IMR-90 (cell line): ENCODE measurements around the gene SPTSSA. TPM values are rescaled to one million over a fixed set of nuclear protein-coding genes. Genes with fewer than 3 reads are reported as not detected.

Experiments used
- ATAC-seq: fragments of 200-7000 bp; cut with Tn5 transposase; 2 replicates; pipeline ENCODE4 v1.9.1; 2020; ENCODE audit warnings: low read depth, mild to moderate bottlenecking, moderate library complexity
- BruUV-seq: library from RNA; stranded (reverse); fragments of 400-500 nt; replicated peaks from 2 replicates; lab custom pipeline; 2021; lab: Mats Ljungman, UMichigan
- CTCF ChIA-PET: fragments of 300-600 bp; formaldehyde crosslinking; extraction: SDS; loops from one replicate; lab custom pipeline; 2021; ENCODE audit warnings: antibody characterized with exemption; lab: Yijun Ruan, JAX
- POLR2A ChIA-PET: fragments of 300-600 bp; sonication (Branson Sonifier 250); formaldehyde crosslinking; loops from one replicate; lab custom pipeline; 2022; ENCODE audit warnings: antibody characterized with exemption; ENCODE audit not compliant: unreplicated experiment; lab: Charles Lee
- DNase-seq: peaks from one replicate; pipeline ENCODE4 v3.0.0; 2013
- H2AFZ ChIP-seq: replicated peaks from 2 replicates; pipeline ENCODE3; 2013; ENCODE audit warnings: low read length, mild to moderate bottlenecking; ENCODE audit not compliant: poor library complexity
- H2AK5ac ChIP-seq: 2 replicates; pipeline ENCODE4 v1.6.1; 2013; ENCODE audit warnings: low read depth, low read length, inconsistent platforms
- H2AK9ac ChIP-seq: replicated peaks from 2 replicates; pipeline ENCODE3; 2013; ENCODE audit warnings: mild to moderate bottlenecking, low read depth, low read length, moderate library complexity; ENCODE audit not compliant: poor library complexity
- H2BK120ac ChIP-seq: 2 replicates; pipeline ENCODE4 v1.6.1; 2013; ENCODE audit warnings: low read depth, low read length, inconsistent platforms
- H2BK15ac ChIP-seq: 3 replicates; pipeline ENCODE4 v1.6.1; 2013; ENCODE audit warnings: low read depth, low read length, inconsistent platforms
- H2BK20ac ChIP-seq: 2 replicates; pipeline ENCODE4 v1.6.1; 2013; ENCODE audit warnings: low read depth, mild to moderate bottlenecking, inconsistent platforms, low read length, moderate library complexity
- H2BK5ac ChIP-seq: 2 replicates; pipeline ENCODE4 v1.6.1; 2013; ENCODE audit warnings: mild to moderate bottlenecking, low read depth, low read length, inconsistent platforms; ENCODE audit not compliant: poor library complexity, severe bottlenecking
- H3K14ac ChIP-seq: replicated peaks from 2 replicates; pipeline ENCODE4 v1.6.1; 2013; ENCODE audit warnings: low read depth, low read length, inconsistent platforms
- H3K18ac ChIP-seq: 2 replicates; pipeline ENCODE4 v1.6.1; 2013; ENCODE audit warnings: low read depth, low read length, control low read depth
- H3K23ac ChIP-seq: 2 replicates; pipeline ENCODE4 v1.6.1; 2013; ENCODE audit warnings: low read depth, low read length, inconsistent platforms
- H3K27ac ChIP-seq: 2 replicates; pipeline ENCODE4 v1.5.1; 2013; ENCODE audit warnings: mild to moderate bottlenecking, control low read depth, low read length; ENCODE audit not compliant: insufficient read depth
- H3K27me3 ChIP-seq: 2 replicates; pipeline ENCODE4 v1.6.1; 2013; ENCODE audit warnings: low read length; ENCODE audit not compliant: control insufficient read depth, insufficient read depth
- H3K36me3 ChIP-seq: 2 replicates; pipeline ENCODE4 v1.6.1; 2013; ENCODE audit warnings: low read length, mixed read lengths; ENCODE audit not compliant: control insufficient read depth, insufficient read depth
- H3K4ac ChIP-seq: 2 replicates; pipeline ENCODE4 v1.6.1; 2013; ENCODE audit warnings: low read depth, low read length, inconsistent platforms
- H3K4me1 ChIP-seq: 2 replicates; pipeline ENCODE4 v1.6.1; 2013; ENCODE audit warnings: low read length, mixed read lengths; ENCODE audit not compliant: control insufficient read depth, insufficient read depth
- H3K4me2 ChIP-seq: 2 replicates; pipeline ENCODE4 v1.6.1; 2013; ENCODE audit warnings: low read depth, mild to moderate bottlenecking, control low read depth, low read length, moderate library complexity
- H3K4me3 ChIP-seq: 2 replicates; pipeline ENCODE4 v1.5.1; 2013; ENCODE audit warnings: low read depth, mild to moderate bottlenecking, control low read depth, low read length, moderate library complexity; ENCODE audit not compliant: insufficient read depth
- H3K56ac ChIP-seq: 2 replicates; pipeline ENCODE4 v1.6.1; 2013; ENCODE audit warnings: low read length, inconsistent platforms; ENCODE audit not compliant: insufficient read depth; ENCODE audit errors: extremely low read depth
- H3K79me1 ChIP-seq, 2 experiments: 2 replicates each; pipeline ENCODE4 v1.6.1; 2013; ENCODE audit warnings: low read length in 2 of 2, inconsistent platforms in 1 of 2, low read depth in 1 of 2
- H3K9ac ChIP-seq: 2 replicates; pipeline ENCODE4 v1.6.1; 2013; ENCODE audit warnings: low read depth, low read length, control low read depth
- H3K9me1 ChIP-seq: 2 replicates; pipeline ENCODE4 v1.6.1; 2013; ENCODE audit warnings: low read length, inconsistent platforms; ENCODE audit not compliant: insufficient read depth
- H3K9me3 ChIP-seq: 2 replicates; pipeline ENCODE4 v1.6.1; 2013; ENCODE audit warnings: low read length; ENCODE audit not compliant: control insufficient read depth, insufficient read depth
- H4K20me1 ChIP-seq: 2 replicates; pipeline ENCODE4 v1.6.1; 2013; ENCODE audit warnings: low read length, inconsistent platforms; ENCODE audit not compliant: insufficient read depth
- H4K5ac ChIP-seq: 2 replicates; pipeline ENCODE4 v1.6.1; 2013; ENCODE audit warnings: mild to moderate bottlenecking, low read depth, low read length, control low read depth
- H4K8ac ChIP-seq, 2 experiments: 2 replicates each; pipeline ENCODE4 v1.6.1; 2013; ENCODE audit warnings: low read depth in 2 of 2, low read length in 2 of 2, control low read depth in 1 of 2, inconsistent platforms in 1 of 2
- H4K91ac ChIP-seq: 2 replicates; pipeline ENCODE4 v1.6.1; 2013; ENCODE audit warnings: low read depth, low read length, inconsistent platforms; ENCODE audit not compliant: insufficient read depth
- BHLHE40 ChIP-seq: fragments of 150-350 bp; IDR thresholded peaks from 2 replicates; pipeline ENCODE4 v1.6.1; 2016; ENCODE audit warnings: mild to moderate bottlenecking, low read depth, low read length
- CEBPB ChIP-seq: IDR thresholded peaks from 2 replicates; pipeline ENCODE4 v1.6.1; 2012; ENCODE audit warnings: low read depth, low read length, improper control_type of control experiment
- CHD1 ChIP-seq: IDR thresholded peaks from 2 replicates; pipeline ENCODE4 v1.6.1; 2012; ENCODE audit warnings: low read depth, low read length, improper control_type of control experiment
- FOS ChIP-seq: fragments of 150-350 bp; IDR thresholded peaks from 2 replicates; pipeline ENCODE4 v1.6.1; 2016; ENCODE audit warnings: low read depth, low read length
- MAFK ChIP-seq: IDR thresholded peaks from 2 replicates; pipeline ENCODE4 v1.6.1; 2012; ENCODE audit warnings: low read depth, low read length, improper control_type of control experiment
- MAZ ChIP-seq: IDR thresholded peaks from 2 replicates; pipeline ENCODE4 v1.6.1; 2012; ENCODE audit warnings: low read depth, mild to moderate bottlenecking, low read length, improper control_type of control experiment, moderate library complexity, borderline replicate concordance
- MXI1 ChIP-seq: IDR thresholded peaks from 2 replicates; pipeline ENCODE4 v1.6.1; 2012; ENCODE audit warnings: low read depth, mild to moderate bottlenecking, low read length, moderate library complexity, borderline replicate concordance
- NFE2L2 ChIP-seq: fragments of 150-350 bp; IDR thresholded peaks from 2 replicates; pipeline ENCODE4 v1.6.1; 2016; ENCODE audit warnings: low read depth, mild to moderate bottlenecking, low read length
- POLR2A ChIP-seq: IDR thresholded peaks from 2 replicates; pipeline ENCODE4 v1.6.1; 2012; ENCODE audit warnings: mild to moderate bottlenecking, low read depth, low read length
- RAD21 ChIP-seq: IDR thresholded peaks from 2 replicates; pipeline ENCODE4 v1.6.1; 2012; ENCODE audit warnings: low read length, improper control_type of control experiment
- RCOR1 ChIP-seq: IDR thresholded peaks from 2 replicates; pipeline ENCODE4 v1.6.1; 2012; ENCODE audit warnings: mild to moderate bottlenecking, low read length, improper control_type of control experiment; ENCODE audit not compliant: insufficient replicate concordance
- RFX5 ChIP-seq: IDR thresholded peaks from 2 replicates; pipeline ENCODE4 v1.8.0; 2012; ENCODE audit warnings: low read depth, mild to moderate bottlenecking, low read length, moderate library complexity
- SMC3 ChIP-seq: fragments of 150-350 bp; IDR thresholded peaks from 2 replicates; pipeline ENCODE4 v1.6.1; 2016; ENCODE audit warnings: low read depth, mild to moderate bottlenecking, antibody characterized with exemption, low read length, moderate library complexity
- WGBS, 2 experiments: methylation state at CpG; one replicate each; pipeline versions ENCODE4 v1.1.5 to v1.1.7; 2013; ENCODE audit warnings: missing lambda C conversion rate in 2 of 2; ENCODE audit not compliant: insufficient read length in 1 of 2; ENCODE audit errors: extremely low coverage in 2 of 2; 5-methylcytosine and 5-hydroxymethylcytosine counted together
- dilution Hi-C: fragments of 300-500 bp; cut with HindIII; formaldehyde crosslinking; loops from one replicate; pipeline ENCODE4 v1.14.3; 2018; ENCODE audit warnings: low sequenced_read_pairs; ENCODE audit not compliant: unreplicated experiment
- in situ Hi-C: fragments of 300-500 bp; cut with MboI; formaldehyde crosslinking; loops from 3 replicates; pipeline ENCODE4 v1.14.3; 2019; ENCODE audit warnings: low sequenced_read_pairs, inconsistent platforms, mixed read lengths
- intact Hi-C: fragments of 100-400 bp; cut with micrococcal nuclease; formaldehyde crosslinking; loops from 2 replicates; pipeline ENCODE4 v1.10.0; 2022
- polyA plus RNA-seq, 3 experiments: library from polyadenylated mRNA; depleted of rRNA; stranded (reverse); fragments of >200 nt; gene quantifications; 2 replicates each; pipeline ENCODE4 v1.2.3, GENCODE V29; 2012; ENCODE audit warnings: low replicate concordance in 1 of 3
- total RNA-seq: library from RNA; depleted of rRNA; stranded (reverse); fragments of >200 nt; gene quantifications from 2 replicates; pipeline ENCODE4 v1.2.3, GENCODE V29; 2012
- TF ChIP-seq, protein P1 (sequence below): fragments of 150-350 bp; IDR thresholded peaks from 2 replicates; pipeline ENCODE4 v1.6.1; 2017; ENCODE audit warnings: mild to moderate bottlenecking, antibody characterized with exemption, low read length, low read depth
- TF ChIP-seq, protein P2 (sequence below): fragments of 150-350 bp; IDR thresholded peaks from 2 replicates; pipeline ENCODE4 v1.6.1; 2016; ENCODE audit warnings: low read depth, mild to moderate bottlenecking, low read length, moderate library complexity, borderline replicate concordance
- TF ChIP-seq, protein P3 (sequence below): conservative IDR thresholded peaks from 2 replicates; pipeline ENCODE4 v1.5.1; 2012; ENCODE audit warnings: mild to moderate bottlenecking, low read depth, low read length, improper control_type of control experiment

The SPTSSA gene
- total and polyA plus RNA-seq, 2 of the 4 experiments (the other 2 are of a cell fraction): 10.8 to 26.2 TPM

DNA sequence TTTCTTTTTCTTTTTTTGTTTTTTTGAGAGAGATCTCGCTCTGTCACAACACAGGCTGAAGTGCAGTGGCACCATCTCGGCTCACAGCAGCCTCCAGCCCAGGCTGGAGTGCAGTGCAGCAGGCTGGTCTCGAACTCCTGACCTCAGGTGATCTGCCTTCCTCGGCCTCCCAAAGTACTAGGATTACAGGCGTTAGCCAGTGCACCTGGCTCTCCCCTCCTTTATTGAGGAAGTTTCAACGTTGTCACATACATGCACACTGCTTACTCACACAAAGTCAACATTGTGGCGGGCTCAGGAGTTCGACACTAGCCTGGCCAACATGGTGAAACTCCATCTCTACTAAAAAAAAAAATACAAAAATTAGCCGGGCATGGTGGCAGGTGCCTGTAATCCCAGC is 45.4 kb upstream of the SPTSSA start:
- in situ Hi-C loops: no loop called here
- Histone ChIP-seq H2AK5ac (no peak overlapping the region), H3K4me1 (peaks cover 5% of the 10 kb centered on the region), H3K4me2 (no peak overlapping the region), H3K79me1 (no peaks in the 10 kb centered on the region), H2BK20ac (no peak overlapping the region), H4K20me1 (no peaks in the 10 kb centered on the region), H4K5ac (no peak overlapping the region), H3K27me3 (no peaks in the 10 kb centered on the region), H3K4ac (no peak overlapping the region), H4K91ac (no peak overlapping the region), H2AFZ (no peak overlapping the region), H2AK9ac (no peak overlapping the region), H3K4me3 (no peak overlapping the region), H3K14ac (no peak overlapping the region), H3K36me3 (no peaks in the 10 kb centered on the region), H3K9me3 (no peaks in the 10 kb centered on the region), H3K23ac (no peak overlapping the region), H4K8ac (no peak overlapping the region), H3K27ac (no peak overlapping the region), H3K56ac (no peak overlapping the region), H3K9me1 (no peaks in the 10 kb centered on the region), H2BK15ac (no peak overlapping the region), H3K18ac (no peak overlapping the region), H2BK120ac (no peak overlapping the region), H3K9ac (no peak overlapping the region), H2BK5ac (no peak overlapping the region)
- DNase-seq: no peak
- 89% methylated on average over 3 of the region's 9 CpGs; no CpG with 5 or more reads in 1 of the 2 experiments for WGBS, 2 experiments
- ChIA-PET POLR2A (no interaction called here), CTCF (no interaction called here)
- dilution Hi-C loops: no loop called here
- intact Hi-C loops: no loop called here
- BruUV-seq: no TSS peak
- TF ChIP-seq NFE2L2: no peak
- TF ChIP-seq CHD1: no peak
- TF ChIP-seq RAD21: no peak
- TF ChIP-seq SMC3: no peak
- TF ChIP-seq, protein P1, sequence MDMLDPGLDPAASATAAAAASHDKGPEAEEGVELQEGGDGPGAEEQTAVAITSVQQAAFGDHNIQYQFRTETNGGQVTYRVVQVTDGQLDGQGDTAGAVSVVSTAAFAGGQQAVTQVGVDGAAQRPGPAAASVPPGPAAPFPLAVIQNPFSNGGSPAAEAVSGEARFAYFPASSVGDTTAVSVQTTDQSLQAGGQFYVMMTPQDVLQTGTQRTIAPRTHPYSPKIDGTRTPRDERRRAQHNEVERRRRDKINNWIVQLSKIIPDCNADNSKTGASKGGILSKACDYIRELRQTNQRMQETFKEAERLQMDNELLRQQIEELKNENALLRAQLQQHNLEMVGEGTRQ: no peak
- TF ChIP-seq MAFK: no peak
- TF ChIP-seq POLR2A: no peak
- TF ChIP-seq FOS: no peak
- TF ChIP-seq, protein P2, sequence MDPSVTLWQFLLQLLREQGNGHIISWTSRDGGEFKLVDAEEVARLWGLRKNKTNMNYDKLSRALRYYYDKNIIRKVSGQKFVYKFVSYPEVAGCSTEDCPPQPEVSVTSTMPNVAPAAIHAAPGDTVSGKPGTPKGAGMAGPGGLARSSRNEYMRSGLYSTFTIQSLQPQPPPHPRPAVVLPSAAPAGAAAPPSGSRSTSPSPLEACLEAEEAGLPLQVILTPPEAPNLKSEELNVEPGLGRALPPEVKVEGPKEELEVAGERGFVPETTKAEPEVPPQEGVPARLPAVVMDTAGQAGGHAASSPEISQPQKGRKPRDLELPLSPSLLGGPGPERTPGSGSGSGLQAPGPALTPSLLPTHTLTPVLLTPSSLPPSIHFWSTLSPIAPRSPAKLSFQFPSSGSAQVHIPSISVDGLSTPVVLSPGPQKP: no peak
- TF ChIP-seq, protein P3, sequence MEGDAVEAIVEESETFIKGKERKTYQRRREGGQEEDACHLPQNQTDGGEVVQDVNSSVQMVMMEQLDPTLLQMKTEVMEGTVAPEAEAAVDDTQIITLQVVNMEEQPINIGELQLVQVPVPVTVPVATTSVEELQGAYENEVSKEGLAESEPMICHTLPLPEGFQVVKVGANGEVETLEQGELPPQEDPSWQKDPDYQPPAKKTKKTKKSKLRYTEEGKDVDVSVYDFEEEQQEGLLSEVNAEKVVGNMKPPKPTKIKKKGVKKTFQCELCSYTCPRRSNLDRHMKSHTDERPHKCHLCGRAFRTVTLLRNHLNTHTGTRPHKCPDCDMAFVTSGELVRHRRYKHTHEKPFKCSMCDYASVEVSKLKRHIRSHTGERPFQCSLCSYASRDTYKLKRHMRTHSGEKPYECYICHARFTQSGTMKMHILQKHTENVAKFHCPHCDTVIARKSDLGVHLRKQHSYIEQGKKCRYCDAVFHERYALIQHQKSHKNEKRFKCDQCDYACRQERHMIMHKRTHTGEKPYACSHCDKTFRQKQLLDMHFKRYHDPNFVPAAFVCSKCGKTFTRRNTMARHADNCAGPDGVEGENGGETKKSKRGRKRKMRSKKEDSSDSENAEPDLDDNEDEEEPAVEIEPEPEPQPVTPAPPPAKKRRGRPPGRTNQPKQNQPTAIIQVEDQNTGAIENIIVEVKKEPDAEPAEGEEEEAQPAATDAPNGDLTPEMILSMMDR: no peak
- no peak for TF ChIP-seq MAZ
- no peak for TF ChIP-seq RCOR1
- no peak for TF ChIP-seq RFX5
- TF ChIP-seq CEBPB: no peak
- TF ChIP-seq BHLHE40: no peak
- TF ChIP-seq MXI1: no peak
- no peak for ATAC-seq
